Esophagus squamous epithelium (tissue), 4 donors: Measurements from ENCODE around the gene CRYL1.

Source experiments
- CTCF ChIP-seq, 6 experiments: fragments of 450-650 bp in 4 of 6; fragments of 200-600 bp in 2 of 6; sonication (generic) in 2 of 6; IDR thresholded peaks; one replicate each; pipeline ENCODE4 v1.5.1; 2016 to 2019; ENCODE audit warnings: antibody characterized with exemption in 6 of 6, mild to moderate bottlenecking in 4 of 6, moderate library complexity in 4 of 6
- POLR2A ChIP-seq, 4 donors: fragments of 450-650 bp; IDR thresholded peaks; one replicate each; pipeline ENCODE4 v1.6.1; 2017; ENCODE audit warnings: antibody characterized with exemption in 4 of 4, mild to moderate bottlenecking in 4 of 4, moderate library complexity in 3 of 4

GRCh38 chr13:20441056-20441455 lies 84.6 kb downstream of the CRYL1 start:
- TF ChIP-seq CTCF (IDR thresholded peaks at IDR 0.05) (no peak), POLR2A (IDR thresholded peaks at IDR 0.05) (no peak)
